Globus pallidus (tissue), 1 donor: ENCODE results near the gene CYB561D1.
"Not testable (repeated sequence)": the region's sequence is repeated elsewhere in the genome, so short reads cannot be mapped to it uniquely, and the experiment has no call there.

Experiments used
- DNase-seq: peaks from one replicate; pipeline ENCODE4 v3.0.0-alpha.2; 2015; ENCODE audit warnings: low spot score

Gene CYB561D1, protein sequence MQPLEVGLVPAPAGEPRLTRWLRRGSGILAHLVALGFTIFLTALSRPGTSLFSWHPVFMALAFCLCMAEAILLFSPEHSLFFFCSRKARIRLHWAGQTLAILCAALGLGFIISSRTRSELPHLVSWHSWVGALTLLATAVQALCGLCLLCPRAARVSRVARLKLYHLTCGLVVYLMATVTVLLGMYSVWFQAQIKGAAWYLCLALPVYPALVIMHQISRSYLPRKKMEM

DNA sequence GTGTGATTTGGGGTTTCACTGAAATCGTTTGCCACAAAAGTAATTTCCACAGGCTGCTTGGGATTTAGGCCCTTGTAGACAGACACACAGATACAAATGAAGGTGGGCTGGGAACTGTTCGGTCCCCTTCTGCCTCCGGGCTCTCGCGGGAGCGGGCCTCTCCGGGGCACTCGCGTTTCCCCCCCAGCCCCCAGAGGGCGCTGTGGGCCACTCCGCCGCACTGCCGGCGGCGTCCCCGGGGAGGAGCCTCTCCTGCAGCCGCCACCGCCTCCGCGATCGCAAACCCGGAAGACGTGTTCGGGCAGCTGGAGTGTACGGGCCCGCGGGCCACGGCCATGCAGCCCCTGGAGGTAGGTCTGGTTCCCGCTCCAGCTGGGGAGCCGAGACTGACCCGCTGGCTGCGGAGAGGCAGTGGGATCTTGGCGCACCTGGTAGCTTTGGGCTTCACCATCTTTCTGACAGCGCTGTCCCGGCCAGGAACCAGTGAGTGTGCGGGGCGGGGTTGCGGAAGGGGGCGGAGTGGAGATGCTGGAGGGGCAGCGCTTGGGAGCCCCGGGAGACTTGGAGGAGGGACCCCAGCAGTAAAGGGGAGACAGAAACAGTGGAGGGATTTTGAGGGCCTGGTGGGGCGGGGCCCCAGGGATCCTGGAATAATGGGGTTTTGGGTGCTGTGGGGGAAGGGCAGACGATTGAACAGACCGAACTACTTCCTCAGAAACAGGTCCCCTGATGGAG is at the start of gene CYB561D1:
Gene CYB561D1, plus strand, starts transcription at position 290 of the 735 bp plus-strand sequence. Its CDS starts 46 bp downstream, at position 336.
- DNase-seq: peak; percentile 83

DNA sequence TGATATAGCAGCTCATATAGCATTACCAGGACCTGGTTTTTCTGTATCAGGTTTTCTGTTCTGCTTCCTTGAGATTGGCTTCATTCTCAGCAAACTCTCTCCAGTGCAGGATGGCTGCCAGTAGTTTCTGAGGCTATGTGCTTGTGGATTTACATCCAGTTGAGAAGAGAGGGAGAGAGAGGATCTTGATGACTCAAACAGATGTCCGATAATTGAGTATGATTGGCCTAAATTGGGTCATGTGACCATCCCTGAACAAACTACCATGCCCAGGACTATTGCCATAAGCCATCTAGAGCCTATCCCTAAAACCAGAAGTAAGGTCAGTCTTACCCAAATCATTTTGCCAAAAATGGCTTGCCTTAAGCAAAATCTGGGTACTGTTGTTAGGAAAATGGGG is 49.5 kb upstream of the CYB561D1 start:
- DNase-seq: no peak

GRCh38 chr1:109445949-109446695 is 47.8 kb upstream of the CYB561D1 start:
- DNase-seq: not testable (repeated sequence)

DNA sequence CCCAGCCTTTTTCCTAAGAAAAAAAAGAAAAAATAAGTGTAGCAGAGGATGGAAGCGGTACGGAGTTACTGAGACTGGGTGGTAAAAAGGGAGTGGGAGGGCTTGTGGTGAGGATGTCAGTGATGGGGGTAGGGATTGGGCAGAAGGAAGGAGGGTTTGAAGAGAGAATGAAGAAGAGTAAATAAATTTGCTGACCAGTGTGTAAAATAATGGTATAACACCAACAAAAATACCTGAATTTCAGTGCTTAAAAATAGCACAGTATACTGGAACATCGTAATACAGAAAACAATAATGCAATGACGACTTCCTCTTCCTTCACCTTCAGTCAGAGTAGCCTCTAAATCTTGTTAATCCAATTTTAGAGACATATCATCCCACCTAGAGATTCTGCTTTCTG is 46.4 kb upstream of the CYB561D1 start:
- DNase-seq: no peak

DNA sequence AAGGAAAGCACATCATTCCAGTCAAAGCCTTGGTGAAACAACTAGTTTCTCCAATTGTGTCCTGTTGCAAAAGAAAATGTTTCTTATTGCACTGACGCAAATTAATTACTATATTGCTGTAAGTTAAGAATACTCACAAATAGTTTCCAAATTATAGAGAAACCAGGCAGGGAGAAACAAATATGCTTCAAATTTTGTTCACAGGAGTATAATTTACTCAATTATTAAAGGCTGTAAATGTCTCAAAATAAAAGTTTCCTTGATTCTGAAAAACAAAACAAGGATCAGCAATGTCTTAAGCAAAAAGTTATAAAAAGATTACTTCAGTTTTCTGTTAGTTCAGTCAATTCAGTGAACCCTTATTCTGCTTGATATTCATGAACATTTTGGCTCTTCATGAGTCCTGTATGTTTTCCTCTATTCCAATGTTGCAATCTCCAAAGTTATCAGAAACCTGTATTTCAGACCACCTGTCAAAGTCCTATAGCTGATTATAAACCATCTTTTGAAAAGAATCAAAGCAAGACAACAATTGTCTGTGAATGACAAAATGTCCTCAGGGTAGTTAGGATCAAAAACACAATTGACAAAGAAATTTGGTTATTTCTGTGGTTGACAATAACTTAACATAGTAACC is 39.3 kb upstream of the CYB561D1 start:
- DNase-seq: no peak

DNA sequence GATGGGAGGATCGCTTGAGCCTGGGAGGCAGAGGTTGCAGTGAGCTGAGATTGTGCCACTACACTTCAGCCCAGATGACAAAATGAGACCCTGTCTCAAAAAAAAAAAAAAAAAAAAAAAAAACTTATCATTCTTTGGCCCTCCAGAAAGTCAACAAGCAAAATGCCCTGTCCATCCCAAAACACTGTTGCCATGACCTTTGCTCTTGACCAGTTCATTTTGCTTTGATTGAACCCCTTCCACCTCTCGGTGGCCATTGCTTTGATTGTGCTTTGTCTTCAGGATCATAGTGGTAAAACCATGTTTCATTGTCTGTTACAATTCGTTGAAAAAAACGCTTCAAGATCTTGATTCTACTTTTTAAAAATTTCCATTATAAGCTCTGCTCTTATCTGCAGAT is 36.1 kb upstream of the CYB561D1 start:
- no peak for DNase-seq

DNA sequence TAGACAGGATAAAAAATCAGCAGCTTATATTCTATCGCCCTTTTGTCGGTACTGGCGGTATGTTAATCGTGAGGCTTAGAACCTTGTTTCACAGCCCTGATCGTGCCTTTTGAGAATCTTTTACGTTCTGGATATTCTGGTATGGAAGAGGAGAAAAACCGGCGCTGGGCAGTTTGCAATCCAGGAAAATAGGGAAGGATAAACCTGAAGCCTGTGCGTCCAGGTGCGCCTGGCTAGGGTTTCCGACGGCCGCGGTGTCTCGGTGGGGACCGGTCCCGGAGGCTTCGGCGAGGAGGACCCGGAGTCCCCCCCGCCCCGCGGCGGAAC is 27.8 kb upstream of the CYB561D1 start:
- no peak for DNase-seq

- no peak for DNase-seq
These were observed 27.2 kb upstream of the CYB561D1 start, which contains the start of gene SYPL2 for GRCh38 chr1:109466452-109467300. TSS of gene SYPL2 (plus strand) at chr1:109466546. CDS start at chr1:109466844, 298 bp downstream.

GRCh38 chr1:109467301-109467777 is 26.6 kb upstream of the CYB561D1 start:
- no peak for DNase-seq

DNA sequence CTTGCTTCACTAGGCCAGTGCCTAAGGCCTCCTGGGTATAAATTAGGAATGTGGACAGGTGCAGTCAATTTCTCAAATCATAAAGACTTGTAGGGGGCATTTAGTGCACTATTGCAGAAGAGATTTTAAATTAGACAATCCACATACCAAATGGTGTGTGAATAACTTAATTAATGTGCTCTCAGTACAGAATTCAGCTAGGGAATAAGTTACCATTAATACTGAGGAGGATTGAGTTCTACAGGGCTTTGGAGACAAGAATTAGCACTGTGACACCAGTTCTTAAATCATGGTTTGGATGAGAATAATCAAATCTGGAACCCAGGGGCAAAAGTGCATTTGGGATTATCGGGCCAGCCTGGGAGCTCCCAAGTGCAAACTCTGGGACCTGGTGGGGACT is 25.8 kb upstream of the CYB561D1 start:
- DNase-seq: no peak

DNA sequence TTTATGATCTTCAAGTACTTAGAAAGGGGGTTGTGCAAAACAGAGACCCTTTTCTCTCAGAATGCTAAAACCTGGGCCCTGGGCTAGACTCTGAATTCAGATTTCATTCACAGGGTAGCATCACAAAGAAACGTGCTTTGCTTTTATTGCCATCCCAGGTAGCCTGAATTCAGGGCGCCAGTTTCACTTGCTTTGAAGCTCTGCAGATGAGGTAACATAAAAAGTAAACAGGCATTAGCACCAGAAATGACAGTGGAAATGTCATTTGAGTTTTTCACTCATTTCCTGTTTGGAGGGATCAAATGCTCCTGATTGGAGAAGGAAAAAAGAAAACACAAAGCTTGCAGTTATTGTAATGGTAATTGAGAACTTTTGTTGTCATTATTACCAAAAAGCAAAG is 25.0 kb upstream of the CYB561D1 start:
- DNase-seq: no peak

DNA sequence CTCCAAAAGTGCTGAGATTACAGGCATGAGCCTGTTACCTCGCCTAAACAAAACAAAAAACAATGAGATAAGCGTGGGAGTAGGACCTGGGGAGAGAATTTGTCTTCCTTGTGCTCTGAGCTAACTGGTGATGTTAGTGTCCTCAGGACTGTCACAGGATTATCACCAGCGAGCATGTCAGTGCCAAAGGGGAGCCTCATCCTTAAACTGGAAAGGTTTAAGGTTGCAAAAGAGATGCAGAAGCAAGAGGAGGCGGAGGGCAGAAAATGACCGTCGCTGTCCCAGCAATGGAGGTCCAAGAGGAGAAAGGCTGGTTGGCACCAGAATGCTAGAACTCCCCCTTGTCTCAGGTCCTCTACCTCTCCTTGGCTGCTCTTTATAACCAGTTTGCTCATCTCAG is 23.6 kb upstream of the CYB561D1 start:
- no peak for DNase-seq

- no peak for DNase-seq
These were observed 21.1 kb upstream of the CYB561D1 start for GRCh38 chr1:109472779-109473178.

- not testable (repeated sequence) for DNase-seq
These were observed 20.4 kb upstream of the CYB561D1 start for GRCh38 chr1:109473284-109474057.

DNA sequence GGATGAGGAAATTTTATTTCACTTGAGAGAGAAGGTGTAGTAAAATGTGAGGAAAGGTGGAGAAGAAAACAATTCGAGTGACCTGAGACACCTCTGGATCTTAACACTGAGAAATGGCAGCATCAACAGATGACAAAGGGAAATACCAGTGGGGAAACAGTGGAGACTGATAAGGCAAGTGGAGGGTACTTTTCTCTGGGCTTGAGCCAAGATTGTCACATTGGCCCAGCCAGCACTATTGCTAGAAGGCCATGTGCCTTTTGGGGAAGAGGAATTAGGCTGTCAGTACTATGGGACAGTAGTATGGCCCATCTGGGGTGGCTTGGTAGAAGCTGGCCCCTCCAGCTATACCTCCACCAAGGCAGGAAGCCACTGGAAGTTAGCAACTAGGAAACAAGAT is 19.2 kb upstream of the CYB561D1 start:
- DNase-seq: no peak

GRCh38 chr1:109475261-109475660 is 18.6 kb upstream of the CYB561D1 start:
- DNase-seq: no peak

- DNase-seq: no peak
These were observed 17.1 kb upstream of the CYB561D1 start for GRCh38 chr1:109476825-109477224.

GRCh38 chr1:109477821-109478220 is 16.1 kb upstream of the CYB561D1 start:
- DNase-seq: no peak

GRCh38 chr1:109478806-109479205 is 15.1 kb upstream of the CYB561D1 start:
- no peak for DNase-seq

- no peak for DNase-seq
These were observed 14.6 kb upstream of the CYB561D1 start for GRCh38 chr1:109479311-109479710.

DNA sequence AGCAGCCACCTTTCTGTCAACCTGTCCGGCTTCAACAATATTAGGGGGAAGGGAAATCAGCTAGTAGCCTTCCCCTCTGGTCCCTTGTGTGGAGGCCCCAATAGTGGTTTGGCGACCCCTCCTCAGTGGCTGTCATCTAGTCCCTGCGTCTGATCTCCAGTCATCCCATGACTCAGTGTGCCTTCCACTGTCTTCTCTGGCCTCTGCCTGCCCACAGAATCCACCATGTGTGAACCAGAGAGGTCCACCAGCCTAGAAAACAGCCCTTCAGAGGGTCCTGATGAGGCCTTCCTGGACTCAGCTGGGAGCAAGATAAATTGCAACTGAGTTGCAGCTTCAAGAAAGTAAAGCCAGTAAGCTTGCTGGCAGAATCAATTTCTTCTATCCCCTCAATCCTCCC is 14.0 kb upstream of the CYB561D1 start:
- DNase-seq: no peak
